GM21723 (cell line): ENCODE results near the gene KRTAP6-1.

Experiments used
- ATAC-seq: cut with Tn5 transposase; IDR thresholded peaks from one replicate; pipeline ENCODE4 v1.9.1; 2021; ENCODE audit warnings: mild to moderate bottlenecking, moderate library complexity; ENCODE audit not compliant: unreplicated experiment

The KRTAP6-1 gene

DNA sequence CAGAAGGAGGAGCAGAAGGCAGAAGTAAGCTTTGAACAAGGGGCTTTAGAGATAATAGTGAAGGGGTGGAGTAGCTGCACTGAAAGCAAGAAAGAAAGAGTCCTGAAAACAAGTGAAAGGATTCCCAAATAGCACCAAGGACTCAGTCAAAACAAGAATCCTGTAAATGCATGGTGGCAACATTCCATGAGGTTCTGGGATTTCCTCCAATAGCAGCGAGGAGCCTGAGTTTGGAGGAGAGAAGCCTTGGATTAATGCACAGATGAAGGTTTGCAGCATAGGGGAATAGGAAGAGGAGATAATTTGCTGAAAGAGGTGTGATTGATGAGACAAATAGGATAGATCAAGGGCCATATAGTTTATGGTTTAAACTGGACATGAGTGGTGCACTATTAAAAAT lies 34.4 kb downstream of the KRTAP6-1 start:
- no peak for ATAC-seq

- ATAC-seq = no peak
Measured at GRCh38 chr21:30577766-30578165, 36.0 kb downstream of the KRTAP6-1 start.

- ATAC-seq = no peak
Measured at GRCh38 chr21:30567617-30568016, 46.1 kb downstream of the KRTAP6-1 start.

DNA sequence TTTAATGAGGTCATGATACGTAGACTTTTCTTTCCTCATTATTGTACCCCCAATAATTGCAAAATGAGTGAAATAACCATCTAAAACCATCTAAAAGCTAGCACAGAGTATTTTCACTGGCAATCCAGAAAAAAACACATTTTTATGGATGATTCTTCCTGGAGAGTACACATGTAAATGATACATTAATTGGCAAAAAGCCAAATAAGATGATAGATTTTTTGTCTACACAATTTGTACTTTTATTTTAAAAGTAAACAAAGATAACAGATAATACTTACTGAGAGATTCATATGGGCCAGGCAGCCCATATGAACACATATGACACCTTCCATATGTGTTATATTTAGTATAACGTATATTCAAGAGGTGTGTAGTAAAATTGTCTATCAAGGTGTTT lies 50.1 kb downstream of the KRTAP6-1 start:
- ATAC-seq = no peak
